Measurements from ENCODE around the gene PTF1A.

Gene PTF1A

GRCh38 chr10:23205972-23206642, 14.0 kb downstream of the PTF1A start:
- ChIA-PET CTCF (interaction anchor here (0.7 to 1.2 kb wide), 2 partner anchors 36 to 346 kb away, joined by 3 to 4 read pairs; no protein-coding TSS in a partner anchor), POLR2A (no interaction called here)
- H3K36me3 ChIP-seq (ENCODE audit: control insufficient read depth in 2 of 2, insufficient read depth in 1 of 2, low read length in 2 of 2), result no peaks in the 10 kb centered on the region
- no peak overlapping the region for H3K27ac ChIP-seq (ENCODE audit: extremely low read depth, low read depth, low read length)
- no peak overlapping the region for H3K4me3 ChIP-seq (ENCODE audit: low read depth, low read length)
- TF ChIP-seq ZNF473 (tag by site-specific recombination; IDR thresholded peaks at IDR 0.05) (no peak), ZSCAN30 (tag by site-specific recombination; IDR thresholded peaks at IDR 0.05) (no peak), ZNF501 (tag by site-specific recombination; IDR thresholded peaks at IDR 0.05) (no peak), ZNF830 (tag by site-specific recombination; IDR thresholded peaks at IDR 0.05; ENCODE audit: low read depth) (no peak), ZNF155 (tag by site-specific recombination; IDR thresholded peaks at IDR 0.05) (no peak), ZNF768 (tag by site-specific recombination; IDR thresholded peaks at IDR 0.05) (no peak), YY2 (tag by site-specific recombination; IDR thresholded peaks at IDR 0.05) (no peak), ZNF426 (tag by site-specific recombination; IDR thresholded peaks at IDR 0.05) (no peak), BCL6B (tag by site-specific recombination; IDR thresholded peaks at IDR 0.05) (no peak), KLF8 (tag by site-specific recombination; IDR thresholded peaks at IDR 0.05) (no peak), ZNF670 (tag by site-specific recombination; IDR thresholded peaks at IDR 0.05; ENCODE audit: low read depth) (no peak), ZNF423 (tag by site-specific recombination; IDR thresholded peaks at IDR 0.05) (no peak), BCL11A (tag by site-specific recombination; IDR thresholded peaks at IDR 0.05; ENCODE audit: low read depth) (no peak), ZIC2 (tag by site-specific recombination; IDR thresholded peaks at IDR 0.05) (no peak), ZNF239 (tag by site-specific recombination; IDR thresholded peaks at IDR 0.05) (no peak), ZNF624 (tag by site-specific recombination; IDR thresholded peaks at IDR 0.05) (no peak), FEZF1 (tag by site-specific recombination; IDR thresholded peaks at IDR 0.05) (no peak), SCRT2 (tag by site-specific recombination; IDR thresholded peaks at IDR 0.05) (no peak), ZNF248 (tag by site-specific recombination; IDR thresholded peaks at IDR 0.05) (no peak)
- no peaks in the 10 kb centered on the region for H3K9me3 ChIP-seq (ENCODE audit: control insufficient read depth, insufficient read depth, low read depth, low read length)
- H3K4me1 ChIP-seq (ENCODE audit: control insufficient read depth, insufficient read depth, low read length), result no peaks in the 10 kb centered on the region

GRCh38 chr10:23217471-23217870, 25.4 kb downstream of the PTF1A start:
- CTCF ChIA-PET, result interaction anchor here (0.6 to 0.7 kb wide), 3 partner anchors 74 to 493 kb away, joined by 3 to 5 read pairs (median 5); no protein-coding TSS in a partner anchor
- POLR2A ChIA-PET, result no interaction called here

More at GRCh38 chr10:23217471-23217870, 25.4 kb downstream of the PTF1A start:
- H3K9me3 ChIP-seq (ENCODE audit: control insufficient read depth, insufficient read depth, low read depth, low read length), result no peaks in the 10 kb centered on the region
- TF ChIP-seq ZNF132 (tag by site-specific recombination; IDR thresholded peaks at IDR 0.05; ENCODE audit: borderline replicate concordance) (no peak), TRIM28 (IDR thresholded peaks at IDR 0.05; ENCODE audit: borderline replicate concordance, low read length) (no peak), ZBTB26 (tag by site-specific recombination; optimal IDR thresholded peaks at IDR 0.05) (no peak), ZSCAN30 (tag by site-specific recombination; IDR thresholded peaks at IDR 0.05) (no peak), ZNF140 (tag by site-specific recombination; IDR thresholded peaks at IDR 0.05) (no peak), ZNF175 (tag by site-specific recombination; IDR thresholded peaks at IDR 0.05) (no peak), PATZ1 (tag by site-specific recombination; IDR thresholded peaks at IDR 0.05) (no peak), ZBTB49 (tag by site-specific recombination; IDR thresholded peaks at IDR 0.05; ENCODE audit: low read depth) (no peak), SP7 (tag by site-specific recombination; IDR thresholded peaks at IDR 0.05) (no peak), ZNF19 (tag by site-specific recombination; IDR thresholded peaks at IDR 0.05; ENCODE audit: low read depth) (no peak), ZNF600 (tag by site-specific recombination; IDR thresholded peaks at IDR 0.05) (no peak)
- no peak overlapping the region for H3K4me3 ChIP-seq (ENCODE audit: low read depth, low read length)
- H3K27ac ChIP-seq (ENCODE audit: extremely low read depth, low read depth, low read length), result no peak overlapping the region
- H3K36me3 ChIP-seq (ENCODE audit: control insufficient read depth in 2 of 2, insufficient read depth in 1 of 2, low read length in 2 of 2), result no peaks in the 10 kb centered on the region
- no peaks in the 10 kb centered on the region for H3K4me1 ChIP-seq (ENCODE audit: control insufficient read depth, insufficient read depth, low read length)

Measured in HEK293 (cell line).